ENCODE data around the gene EPHB1.

The EPHB1 gene

GRCh38 chr3:134974624-134975023 is 179.6 kb downstream of the EPHB1 start:
- TF ChIP-seq CTCF (conservative IDR thresholded peaks at IDR 0.05; ENCODE audit: control insufficient read depth, insufficient read depth, low read depth, low read length): no peak
- peak; percentile 14 for DNase-seq (ENCODE audit: low read depth)
- H3K4me3 ChIP-seq (ENCODE audit: control insufficient read depth, low read depth, low read length): no peak overlapping the region

- TF ChIP-seq CTCF (conservative IDR thresholded peaks at IDR 0.05; ENCODE audit: control insufficient read depth, insufficient read depth, low read depth, low read length): no peak
- H3K4me3 ChIP-seq (ENCODE audit: control insufficient read depth, low read depth, low read length): no peak overlapping the region
- DNase-seq (ENCODE audit: low read depth): no peak
Measured at GRCh38 chr3:134976948-134977347, 181.9 kb downstream of the EPHB1 start.

GRCh38 chr3:134978658-134979057 is 183.6 kb downstream of the EPHB1 start:
- DNase-seq (ENCODE audit: low read depth): no peak
- H3K4me3 ChIP-seq (ENCODE audit: control insufficient read depth, low read depth, low read length): no peak overlapping the region
- TF ChIP-seq CTCF (conservative IDR thresholded peaks at IDR 0.05; ENCODE audit: control insufficient read depth, insufficient read depth, low read depth, low read length): no peak

GRCh38 chr3:134985864-134986715 is 191.0 kb downstream of the EPHB1 start:
- H3K4me3 ChIP-seq (ENCODE audit: control insufficient read depth, low read depth, low read length): no peak overlapping the region
- no peak for TF ChIP-seq CTCF (conservative IDR thresholded peaks at IDR 0.05; ENCODE audit: control insufficient read depth, insufficient read depth, low read depth, low read length)
- DNase-seq (ENCODE audit: low read depth): peak; percentile 29

GRCh38 chr3:134988666-134989065 is 193.6 kb downstream of the EPHB1 start:
- H3K4me3 ChIP-seq (ENCODE audit: control insufficient read depth, low read depth, low read length): no peak overlapping the region
- DNase-seq (ENCODE audit: low read depth): peak; percentile 18
- no peak for TF ChIP-seq CTCF (conservative IDR thresholded peaks at IDR 0.05; ENCODE audit: control insufficient read depth, insufficient read depth, low read depth, low read length)

GRCh38 chr3:134991003-134991402 is 195.9 kb downstream of the EPHB1 start:
- no peak for DNase-seq (ENCODE audit: low read depth)
- TF ChIP-seq CTCF (conservative IDR thresholded peaks at IDR 0.05; ENCODE audit: control insufficient read depth, insufficient read depth, low read depth, low read length): no peak
- H3K4me3 ChIP-seq (ENCODE audit: control insufficient read depth, low read depth, low read length): no peak overlapping the region

All from fibroblast of mammary gland (primary cell).